WERI-Rb-1 (cell line): ENCODE data around the gene DENND11.

Experiments used
- DNase-seq: peaks from one replicate; pipeline ENCODE4 v3.0.0-alpha.2; 2020
- H3K27ac ChIP-seq: fragments of 250-450 bp; sonication (Bioruptor Pico); 2 replicates; pipeline ENCODE4 v1.5.1; 2020; ENCODE audit warnings: mild to moderate bottlenecking, moderate library complexity
- H3K27me3 ChIP-seq: fragments of 250-450 bp; sonication (Bioruptor Pico); 2 replicates; pipeline ENCODE4 v1.5.1; 2021; ENCODE audit warnings: mild to moderate bottlenecking, low read depth, moderate library complexity; ENCODE audit not compliant: insufficient read depth, severe bottlenecking
- H3K36me3 ChIP-seq: fragments of 250-450 bp; sonication (Bioruptor Pico); 2 replicates; pipeline ENCODE4 v1.5.1; 2020; ENCODE audit warnings: mild to moderate bottlenecking, moderate library complexity
- H3K4me3 ChIP-seq: 2 replicates; pipeline ENCODE4 v1.5.1; 2011; ENCODE audit warnings: low read depth, mild to moderate bottlenecking, control low read depth, low read length
- H3K9me3 ChIP-seq: fragments of 250-450 bp; sonication (Bioruptor Pico); 2 replicates; pipeline ENCODE4 v1.5.1; 2021; ENCODE audit warnings: mild to moderate bottlenecking, moderate library complexity; ENCODE audit not compliant: severe bottlenecking
- CTCF ChIP-seq: IDR thresholded peaks from 2 replicates; pipeline ENCODE4 v1.5.1; 2011; ENCODE audit warnings: low read depth, mild to moderate bottlenecking, control low read depth, inconsistent platforms, low read length

DENND11 gene

GRCh38 chr7:141712603-141713255 is 10.8 kb upstream of the DENND11 start:
- no peak for TF ChIP-seq CTCF
- Histone ChIP-seq H3K9me3 (no peaks in the 10 kb centered on the region), H3K4me3 (no peak overlapping the region), H3K36me3 (no peaks in the 10 kb centered on the region), H3K27ac (no peak overlapping the region), H3K27me3 (peaks cover 8% of the 10 kb centered on the region)
- no peak for DNase-seq

GRCh38 chr7:141710301-141710700 is 8.3 kb upstream of the DENND11 start:
- DNase-seq: no peak
- H3K4me3 ChIP-seq: no peak overlapping the region
- peaks cover 19% of the 10 kb centered on the region for H3K27me3 ChIP-seq
- no peaks in the 10 kb centered on the region for H3K36me3 ChIP-seq
- no peak for TF ChIP-seq CTCF
- no peak overlapping the region for H3K27ac ChIP-seq
- H3K9me3 ChIP-seq: no peaks in the 10 kb centered on the region

GRCh38 chr7:141709749-141710148 is 7.8 kb upstream of the DENND11 start:
- no peaks in the 10 kb centered on the region for H3K9me3 ChIP-seq
- no peak for DNase-seq
- TF ChIP-seq CTCF: no peak
- H3K36me3 ChIP-seq: no peaks in the 10 kb centered on the region
- no peak overlapping the region for H3K27ac ChIP-seq
- no peak overlapping the region for H3K4me3 ChIP-seq
- H3K27me3 ChIP-seq: peaks cover 24% of the 10 kb centered on the region

- H3K27ac ChIP-seq: no peak overlapping the region
- TF ChIP-seq CTCF: no peak
- H3K36me3 ChIP-seq: no peaks in the 10 kb centered on the region
- H3K9me3 ChIP-seq: no peaks in the 10 kb centered on the region
- H3K4me3 ChIP-seq: no peak overlapping the region
- peaks cover 22% of the 10 kb centered on the region for H3K27me3 ChIP-seq
- DNase-seq: no peak
These were observed 7.4 kb upstream of the DENND11 start for GRCh38 chr7:141709318-141709717.

- no peak within 1 kb of the TSS for H3K4me3 ChIP-seq
- H3K36me3 ChIP-seq: no peaks in the 10 kb centered on the region
- no peaks in the 10 kb centered on the region for H3K9me3 ChIP-seq
- peaks cover 31% of the 10 kb centered on the region for H3K27me3 ChIP-seq
- no peak for TF ChIP-seq CTCF
- no peak within 1 kb of the TSS for H3K27ac ChIP-seq
- DNase-seq: no peak
These were observed 6.4 kb upstream of the DENND11 start, which contains the start of gene WEE2 for GRCh38 chr7:141708351-141708750. Gene WEE2, plus strand, starts transcription at chr7:141708353. Its CDS starts 406 bp downstream, at chr7:141708759.
